ENCODE data around the gene CST8. TPM values are rescaled to one million over a fixed set of nuclear protein-coding genes. Genes with fewer than 3 reads are reported as not detected.
"Not testable (repeated sequence)": the region's sequence is repeated elsewhere in the genome, so short reads cannot be mapped to it uniquely, and the experiment has no call there.

CST8 gene, protein sequence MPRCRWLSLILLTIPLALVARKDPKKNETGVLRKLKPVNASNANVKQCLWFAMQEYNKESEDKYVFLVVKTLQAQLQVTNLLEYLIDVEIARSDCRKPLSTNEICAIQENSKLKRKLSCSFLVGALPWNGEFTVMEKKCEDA
- total RNA-seq, result not detected
- long read RNA-seq, result 0 reads

DNA sequence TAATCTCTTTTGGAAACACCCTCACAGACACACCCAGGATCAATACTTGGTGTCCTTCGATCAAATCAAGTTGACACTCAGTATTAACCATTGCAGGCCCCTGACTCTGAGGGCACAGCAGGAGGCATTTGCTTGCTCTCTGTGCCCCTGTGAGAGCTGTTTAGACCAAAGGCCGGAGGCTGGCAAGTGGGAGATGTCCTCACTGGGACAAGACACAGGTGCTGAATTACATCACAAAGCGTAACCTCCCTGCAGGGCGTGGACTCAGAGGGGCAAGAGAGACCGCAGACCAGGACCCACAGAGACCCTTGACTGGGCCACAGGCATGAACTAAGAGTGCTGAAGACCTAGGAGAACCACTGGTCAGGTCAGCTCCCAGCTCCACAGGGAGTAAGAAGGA lies at the start of gene CST8:
Gene CST8, plus strand, starts transcription at position 301 of the 400 bp plus-strand sequence. CDS start 551 bp downstream, outside the sequence.
- DNase-seq (ENCODE audit: low spot score), result no peak
- intact Hi-C loops (cut with DNase I), result no loop called here

DNA sequence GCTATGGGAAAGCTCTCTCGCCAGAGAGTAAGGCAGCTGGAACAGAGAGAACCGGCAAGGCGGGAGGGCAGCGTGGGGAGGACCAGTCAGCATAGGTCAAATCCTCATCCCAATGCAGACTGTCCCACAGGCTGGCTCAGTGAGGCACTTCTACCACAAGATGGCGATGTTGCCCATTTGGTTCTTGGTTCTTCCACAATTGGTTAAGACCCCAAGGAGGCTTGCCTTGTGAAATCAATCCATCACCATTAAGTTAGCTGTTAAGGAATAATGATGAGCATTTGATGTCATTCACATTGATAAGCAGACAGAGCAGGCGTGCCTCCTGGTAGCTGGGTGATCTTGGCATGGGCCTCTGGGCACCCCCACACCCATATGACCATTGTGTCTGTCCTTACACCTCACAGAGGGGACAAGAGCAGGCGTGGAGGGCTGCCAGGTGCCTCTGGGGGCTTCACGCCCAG lies 49.0 kb upstream of the CST8 start:
- DNase-seq (ENCODE audit: low spot score), result peak; percentile 79
- intact Hi-C loops (cut with DNase I), result loop anchor here (5.0 kb wide), 1 partner anchor 165 kb away; the partner anchor contains the start of gene CST9

DNA sequence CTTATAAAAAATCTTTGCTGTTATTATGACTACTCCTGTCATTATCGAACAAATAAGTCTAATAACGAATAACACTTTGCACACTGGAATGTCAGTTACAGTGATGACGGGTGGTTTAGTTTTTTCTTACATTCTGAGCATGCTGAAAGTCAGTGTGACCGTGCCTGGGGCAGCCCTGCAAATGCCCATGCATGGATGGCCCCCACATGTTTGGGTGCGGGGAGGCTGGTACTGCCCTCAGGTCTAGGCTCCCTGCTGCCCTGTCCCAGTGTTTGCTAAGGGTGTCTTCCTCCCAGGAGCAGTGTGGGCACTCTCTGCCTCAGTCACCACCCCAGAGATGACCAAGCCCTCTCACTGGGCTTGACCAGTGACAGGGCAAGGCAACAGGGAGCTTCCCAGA lies 48.5 kb upstream of the CST8 start:
- intact Hi-C loops (cut with DNase I), result loop anchor here (5.0 kb wide), 1 partner anchor 165 kb away; the partner anchor contains the start of gene CST9
- DNase-seq (ENCODE audit: low spot score), result peak; percentile 69

DNA sequence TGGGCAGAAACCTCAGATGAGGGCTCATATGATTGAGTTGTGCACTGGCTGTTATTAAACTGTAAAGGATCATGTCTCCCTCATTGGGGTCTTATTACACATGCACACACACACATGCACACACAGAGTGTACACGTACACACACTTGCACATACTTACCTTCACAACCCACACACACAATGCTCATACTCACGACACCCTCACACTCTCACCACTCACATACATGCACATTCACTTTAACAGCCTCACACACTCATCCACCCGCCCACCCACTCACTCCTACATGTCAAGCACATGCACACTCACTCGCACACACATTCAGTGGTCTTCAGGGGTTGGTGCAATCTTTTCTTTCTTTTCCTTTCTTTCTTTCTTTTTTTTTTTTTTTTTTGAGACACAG lies 46.1 kb upstream of the CST8 start:
- no peak for DNase-seq (ENCODE audit: low spot score)
- intact Hi-C loops (cut with DNase I), result loop anchor here (5.0 kb wide), 1 partner anchor 162 kb away; the partner anchor contains the start of gene CST9

DNA sequence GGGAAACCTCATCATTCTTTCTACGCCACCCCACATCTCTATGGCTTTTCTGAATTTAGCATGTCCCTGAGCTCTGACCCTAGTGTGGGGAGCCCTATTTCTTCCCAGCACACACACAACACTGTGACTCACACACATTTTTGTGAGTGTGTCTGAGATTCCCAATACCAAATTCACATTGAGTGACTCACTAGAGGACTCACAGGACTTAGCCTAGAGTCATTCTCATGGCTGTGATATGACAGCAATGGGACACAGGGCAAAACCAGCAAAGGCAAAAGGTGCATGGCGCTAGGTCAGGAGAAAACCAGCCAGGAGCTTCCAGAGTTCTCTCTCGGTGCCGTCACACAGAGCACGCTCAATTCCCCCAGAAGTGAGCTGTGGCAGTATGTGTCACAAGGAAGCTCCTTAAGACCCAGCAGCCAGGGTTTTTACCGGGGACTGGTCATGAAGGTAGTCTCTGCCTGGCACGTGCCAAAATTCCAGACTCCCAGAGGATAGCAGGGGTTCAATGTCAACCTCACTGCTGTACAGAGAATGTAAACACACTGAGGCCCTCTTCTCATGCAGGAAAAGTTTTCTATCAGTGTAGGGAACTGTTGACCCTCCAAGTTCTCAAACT lies 45.2 kb upstream of the CST8 start:
- intact Hi-C loops (cut with DNase I), result no loop called here
- DNase-seq (ENCODE audit: low spot score), result no peak

DNA sequence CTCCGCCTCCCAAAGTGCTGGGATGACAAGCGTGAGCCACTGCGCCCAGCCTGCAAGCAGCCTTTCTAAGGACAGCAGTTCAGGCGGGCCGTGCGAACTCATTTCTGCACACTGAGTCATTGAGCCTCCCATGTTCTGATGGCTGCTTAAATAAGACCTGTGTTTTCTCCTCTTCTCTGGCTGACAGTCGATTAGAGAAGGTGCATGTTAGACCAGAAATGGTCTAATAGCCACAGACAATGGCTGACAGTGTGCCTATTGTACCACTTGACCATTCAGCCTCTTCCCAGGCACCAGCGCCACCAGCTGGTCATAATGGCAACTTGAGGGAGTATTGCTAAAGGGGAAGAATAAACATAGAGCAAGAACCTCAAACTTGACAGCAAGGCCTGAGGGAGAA lies 44.4 kb upstream of the CST8 start:
- no peak for DNase-seq (ENCODE audit: low spot score)
- intact Hi-C loops (cut with DNase I), result no loop called here

DNA sequence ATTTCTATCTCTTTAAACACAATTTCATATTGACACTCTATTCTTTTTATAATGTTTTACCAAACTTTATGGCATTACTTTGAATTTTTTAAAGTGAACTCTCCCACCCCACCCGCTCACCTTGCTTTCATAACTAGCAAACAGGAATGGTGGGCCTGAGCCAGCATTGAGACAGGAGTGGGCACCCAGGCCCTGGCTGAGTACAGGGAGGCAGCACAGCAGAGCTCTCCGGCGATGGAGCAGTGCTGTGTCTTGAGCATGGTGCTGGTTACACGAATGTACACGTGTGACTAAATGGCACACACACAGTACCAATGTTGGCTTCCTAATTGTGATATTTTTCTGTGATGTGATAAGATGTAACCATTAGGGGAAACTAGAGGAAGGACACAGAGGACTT lies 42.8 kb upstream of the CST8 start:
- no peak for DNase-seq (ENCODE audit: low spot score)
- intact Hi-C loops (cut with DNase I), result no loop called here

DNA sequence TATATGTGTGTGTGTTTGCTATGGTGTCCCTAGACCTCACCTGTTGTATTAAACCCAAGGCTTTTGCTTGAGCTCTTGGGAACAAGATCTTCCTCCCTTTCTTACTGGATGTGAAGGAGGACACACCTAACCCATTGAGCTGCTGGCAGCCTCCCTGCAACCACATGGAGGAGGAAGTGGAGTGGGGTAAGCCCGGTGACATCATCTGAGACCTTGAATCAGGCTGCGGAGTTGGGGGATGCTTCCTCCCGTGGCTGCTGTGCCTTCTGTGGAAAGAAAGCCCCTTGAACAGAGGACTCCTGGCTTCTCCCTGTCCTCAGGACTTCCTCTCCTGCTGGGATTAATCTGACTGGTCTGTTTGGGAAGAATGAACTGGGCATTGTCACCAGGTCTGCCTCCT lies 41.5 kb upstream of the CST8 start:
- intact Hi-C loops (cut with DNase I), result no loop called here
- no peak for DNase-seq (ENCODE audit: low spot score)

DNA sequence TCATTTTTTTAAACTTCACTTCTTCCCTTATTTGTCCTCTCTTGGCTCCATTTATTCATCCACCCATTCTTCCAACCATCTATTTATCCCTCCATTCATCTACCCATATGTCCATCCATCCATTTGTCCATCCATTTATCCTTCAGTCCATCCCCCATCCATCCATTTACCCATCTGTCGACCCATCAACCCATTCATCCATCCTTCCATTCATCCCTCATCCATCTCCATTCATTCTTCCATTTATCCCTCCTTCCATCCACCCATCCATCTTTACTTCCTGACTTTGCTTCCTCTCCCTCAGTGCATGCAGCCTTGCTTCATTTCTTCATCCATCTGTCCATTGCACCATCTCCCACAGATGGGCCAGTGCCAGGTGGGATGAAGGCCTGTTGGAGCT lies 40.0 kb upstream of the CST8 start:
- intact Hi-C loops (cut with DNase I), result no loop called here
- DNase-seq (ENCODE audit: low spot score), result no peak

DNA sequence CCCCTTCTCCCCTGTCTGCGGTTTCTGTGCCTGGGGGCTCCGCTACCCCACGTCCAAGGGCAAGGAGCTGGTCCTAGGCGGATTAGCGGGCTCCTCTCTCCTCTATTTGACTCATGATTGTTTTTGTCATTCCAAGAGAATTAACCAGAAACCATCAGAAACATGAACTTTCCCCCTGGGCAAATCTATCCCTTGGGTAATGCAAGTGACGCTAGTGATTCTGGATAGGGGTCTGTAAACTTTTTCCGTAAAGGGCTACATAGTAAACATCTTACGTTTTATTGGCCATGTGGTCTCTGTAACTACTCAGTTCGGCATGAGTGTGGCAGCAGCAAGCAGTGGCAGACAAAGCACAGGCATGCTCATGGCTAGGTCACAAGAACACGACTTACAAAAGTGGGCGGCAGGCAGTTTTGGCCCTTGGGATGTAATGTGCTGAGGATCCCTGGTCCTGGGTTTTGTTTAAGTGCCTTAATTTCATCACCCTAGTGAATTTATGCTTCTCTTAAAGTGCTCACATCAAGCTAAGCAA lies 38.9 kb upstream of the CST8 start:
- intact Hi-C loops (cut with DNase I), result no loop called here
- DNase-seq (ENCODE audit: low spot score), result no peak

DNA sequence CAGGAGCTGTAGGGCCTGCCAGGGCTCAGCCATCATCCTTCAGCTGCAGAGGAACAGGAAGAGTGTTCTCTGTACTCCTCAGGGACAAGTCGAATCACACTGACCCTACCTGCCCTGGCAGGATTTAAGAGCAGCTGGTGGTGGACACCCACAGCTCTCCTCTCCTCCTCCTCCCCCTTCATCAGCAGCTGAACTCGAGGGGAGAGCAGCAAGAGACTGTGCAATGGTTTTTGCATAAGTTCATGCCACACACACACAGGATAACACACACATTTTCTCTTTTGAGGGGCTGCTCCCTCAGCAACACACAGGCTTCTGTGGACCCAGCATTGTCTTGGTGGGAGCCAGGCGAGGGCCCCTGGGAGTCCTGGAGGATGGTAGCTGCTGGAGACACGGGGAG lies 38.1 kb upstream of the CST8 start, which contains the start of gene CST11:
Gene CST11, minus strand, starts transcription at position 101 of the 400 bp plus-strand sequence. Its CDS starts 65 bp downstream, at position 36.
- DNase-seq (ENCODE audit: low spot score), result no peak
- intact Hi-C loops (cut with DNase I), result no loop called here

DNA sequence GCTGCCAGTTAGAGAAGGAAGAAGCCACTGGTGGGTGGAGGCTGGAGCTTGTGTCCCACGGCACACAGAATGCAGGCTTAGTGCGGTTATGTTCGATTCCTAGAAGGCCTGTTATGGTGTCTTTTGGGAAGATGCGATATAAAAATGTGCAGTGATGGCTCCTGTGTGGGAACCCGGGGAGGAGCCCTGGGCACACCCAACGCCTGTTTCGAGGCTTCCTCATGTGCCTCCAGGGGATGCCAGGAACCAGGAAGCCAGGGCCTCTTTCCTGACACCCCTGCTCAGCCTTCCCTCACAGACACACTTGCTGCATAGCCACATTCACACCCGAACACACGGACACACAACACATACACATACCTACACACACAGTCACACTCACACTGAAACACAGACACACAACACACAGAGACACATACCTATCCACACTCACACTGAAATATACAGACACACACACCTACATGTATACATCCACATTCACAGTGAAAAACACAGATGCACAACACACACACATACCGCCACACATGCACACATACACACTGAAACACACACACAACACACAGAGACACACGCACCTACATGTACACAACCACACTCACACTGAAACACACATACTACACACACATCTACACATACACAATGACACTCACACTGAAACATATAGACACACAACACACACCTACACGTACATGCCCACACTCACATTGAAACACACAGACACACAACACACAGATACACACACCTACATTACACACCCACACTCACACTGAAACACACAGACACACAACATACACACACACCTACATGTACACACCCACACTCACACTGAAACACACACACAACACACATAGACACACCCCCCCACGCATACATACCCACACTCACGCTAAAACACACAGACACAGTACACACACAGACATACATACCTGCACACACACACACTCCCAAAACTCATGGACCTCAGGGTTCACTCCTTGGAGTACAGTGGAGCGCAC lies 37.1 kb upstream of the CST8 start:
- intact Hi-C loops (cut with DNase I), result no loop called here
- no peak for DNase-seq (ENCODE audit: low spot score)

DNA sequence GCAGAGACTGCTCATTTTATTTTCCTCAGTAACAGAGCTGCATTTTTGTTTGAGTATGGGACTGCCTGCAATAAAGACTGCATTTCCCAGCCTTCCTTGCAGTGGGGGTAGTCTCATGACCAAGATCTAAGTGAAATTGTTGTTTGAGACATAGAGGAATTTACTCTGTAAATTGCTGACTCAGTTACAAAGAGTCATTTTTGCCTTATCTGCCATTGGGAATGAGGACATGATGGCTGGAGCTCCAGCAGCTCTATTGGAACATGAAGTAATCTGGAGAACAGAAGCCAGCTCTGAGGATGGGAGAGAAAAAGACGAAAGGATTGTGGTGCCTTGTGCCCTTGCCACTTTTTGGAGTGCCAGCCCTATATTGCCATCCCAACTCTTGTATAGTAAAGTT lies 36.1 kb upstream of the CST8 start:
- intact Hi-C loops (cut with DNase I), result no loop called here
- no peak for DNase-seq (ENCODE audit: low spot score)

DNA sequence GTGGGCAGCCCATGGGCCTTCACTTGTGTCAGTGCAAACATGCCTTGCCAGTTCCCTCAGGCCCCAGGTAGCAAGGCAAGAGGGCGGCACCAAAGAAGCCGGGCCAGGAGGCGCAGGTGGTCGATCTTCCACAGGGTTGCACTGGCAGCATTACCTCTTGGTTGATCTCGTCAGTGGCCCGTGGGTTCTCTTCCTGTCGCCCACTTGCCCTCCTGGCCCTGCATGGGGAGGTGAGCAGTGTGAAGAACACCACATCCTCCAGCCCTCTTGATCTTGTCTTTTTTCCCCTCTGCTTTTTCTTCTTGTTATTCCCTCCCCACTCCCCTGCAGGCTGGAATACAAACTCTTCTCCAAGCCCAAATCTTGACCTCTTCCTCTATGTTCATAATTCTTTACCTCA lies 35.3 kb upstream of the CST8 start:
- intact Hi-C loops (cut with DNase I), result no loop called here
- DNase-seq (ENCODE audit: low spot score), result no peak

DNA sequence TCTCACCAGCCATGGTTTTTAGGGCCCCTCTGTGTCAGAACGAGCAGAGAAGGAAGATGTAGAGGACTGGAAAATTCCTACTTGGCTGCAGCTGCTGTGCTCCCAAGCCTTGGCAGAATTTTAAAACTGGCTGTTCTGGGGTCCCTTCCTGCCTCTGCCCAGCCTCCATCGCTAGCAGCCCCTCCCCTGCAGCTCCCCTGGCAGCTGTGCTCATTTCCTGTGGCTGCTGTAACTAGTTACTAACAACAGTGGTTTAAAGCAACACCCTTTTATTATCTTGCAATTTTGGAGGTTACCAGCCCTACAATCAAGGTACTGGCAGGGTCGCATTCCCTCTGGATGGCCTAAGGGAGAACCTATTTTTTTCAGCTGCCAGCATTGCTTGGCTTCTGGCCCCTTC lies 34.5 kb upstream of the CST8 start:
- DNase-seq (ENCODE audit: low spot score), result no peak
- intact Hi-C loops (cut with DNase I), result no loop called here

DNA sequence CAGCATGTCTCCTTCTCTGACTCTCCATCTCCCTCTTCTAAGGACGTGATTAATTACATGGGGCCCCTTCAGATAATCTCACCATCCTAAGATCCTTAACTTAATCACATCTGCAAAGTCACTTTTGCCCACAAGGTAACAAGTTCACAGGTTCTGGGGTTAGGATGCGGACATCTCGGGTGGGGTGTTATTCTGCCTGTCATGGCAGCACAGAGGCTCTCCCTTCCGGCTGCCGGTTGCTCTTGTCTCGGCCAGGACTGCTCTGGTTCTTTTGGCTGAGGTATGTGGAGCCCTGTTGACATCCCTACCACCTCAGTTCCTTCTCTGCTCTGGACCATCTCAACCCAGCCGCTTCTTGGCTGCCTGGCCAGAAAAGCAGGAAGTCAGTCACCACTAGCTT lies 34.0 kb upstream of the CST8 start:
- intact Hi-C loops (cut with DNase I), result no loop called here
- no peak for DNase-seq (ENCODE audit: low spot score)

DNA sequence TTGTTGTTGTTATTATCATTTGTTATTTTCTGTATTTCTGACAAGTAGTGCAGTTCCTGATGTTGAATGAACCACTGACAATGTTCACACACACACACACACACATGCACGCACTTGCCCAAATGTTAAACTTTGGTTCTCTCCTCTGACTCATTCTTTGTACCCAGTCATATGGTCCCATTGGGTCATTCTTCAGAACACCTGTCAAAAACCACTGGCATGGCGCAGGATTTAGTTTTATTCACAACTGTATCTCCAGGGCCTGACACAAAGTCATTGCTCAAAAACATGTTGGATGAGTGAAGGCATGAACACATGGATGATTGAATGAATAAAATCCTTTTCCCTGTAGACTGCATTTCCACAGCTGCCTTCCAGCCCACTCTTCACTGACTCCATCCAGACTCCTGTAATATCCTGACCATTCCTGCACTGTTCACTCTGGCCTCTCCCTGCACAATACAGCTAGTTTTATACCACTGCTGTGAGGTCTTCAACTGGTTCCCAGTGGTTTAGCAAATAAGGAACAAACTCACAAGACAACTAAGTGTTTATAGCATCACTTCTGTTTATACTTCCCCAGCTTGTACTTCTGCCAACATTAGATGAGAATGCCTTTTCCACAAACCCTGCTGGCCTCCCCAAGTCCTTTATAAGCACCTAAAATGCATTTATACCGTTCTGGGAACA lies 31.3 kb upstream of the CST8 start:
- no peak for DNase-seq (ENCODE audit: low spot score)
- intact Hi-C loops (cut with DNase I), result no loop called here

DNA sequence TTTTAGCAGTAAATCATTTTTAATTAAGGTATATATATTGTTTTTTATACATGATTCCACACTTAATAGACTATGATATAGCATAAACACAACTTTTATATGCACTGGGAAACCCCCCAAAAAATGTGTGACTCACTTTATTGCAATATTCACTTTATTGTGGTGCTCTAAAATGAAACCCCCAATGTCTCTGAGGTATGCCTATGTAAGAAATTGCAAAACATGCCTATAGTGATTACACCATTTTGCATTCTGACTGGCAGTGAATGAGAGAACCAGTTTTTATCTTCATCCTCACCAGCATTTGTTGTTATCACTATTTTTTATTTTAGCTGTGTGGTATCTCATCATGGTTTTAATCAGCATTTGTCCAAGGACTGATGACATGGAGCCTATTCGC lies 29.7 kb upstream of the CST8 start:
- intact Hi-C loops (cut with DNase I), result no loop called here
- DNase-seq (ENCODE audit: low spot score), result no peak

DNA sequence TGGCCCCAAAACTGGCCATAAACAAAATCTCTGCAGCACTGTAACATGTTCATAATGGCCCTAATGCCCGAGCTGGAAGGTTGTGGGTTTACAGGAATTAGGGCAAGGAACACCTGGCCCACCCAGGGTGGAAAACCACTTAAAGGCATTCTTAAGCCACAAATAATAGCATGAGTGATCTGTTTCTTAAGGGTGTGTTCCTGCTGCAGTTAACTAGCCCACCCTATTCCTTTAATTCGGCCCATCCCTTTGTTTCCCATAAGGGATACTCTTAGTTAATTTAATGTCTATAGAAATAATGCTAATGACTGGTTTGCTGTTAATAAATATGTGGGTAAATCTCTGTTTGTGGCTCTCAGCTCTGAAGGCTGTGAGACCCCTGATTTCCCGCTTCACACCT lies 24.0 kb upstream of the CST8 start:
- intact Hi-C loops (cut with DNase I); DNase-seq (ENCODE audit: low spot score): not testable (repeated sequence)

Measured in cardiac septum (tissue), 1 donor.